Left kidney (tissue), 8 donors: ENCODE measurements around the gene RAET1G. TPM values are rescaled to one million over a fixed set of nuclear protein-coding genes. Genes with fewer than 3 reads are reported as not detected.
"Not testable (repeated sequence)": the region's sequence is repeated elsewhere in the genome, so short reads cannot be mapped to it uniquely, and the experiment has no call there.

Experiments used
- DNase-seq: peaks from one replicate; pipeline ENCODE4 v3.0.0-alpha.2; 2013
- long read RNA-seq, 8 donors: transcript quantifications; one replicate each; lab custom pipeline, GENCODE V29; 2026
- polyA plus RNA-seq: library from polyadenylated mRNA; unstranded; fragments of 120-200 nt; gene quantifications from one replicate; pipeline ENCODE4 v1.2.1, GENCODE V29; 2013; ENCODE audit not compliant: insufficient read length

RAET1G gene, protein sequence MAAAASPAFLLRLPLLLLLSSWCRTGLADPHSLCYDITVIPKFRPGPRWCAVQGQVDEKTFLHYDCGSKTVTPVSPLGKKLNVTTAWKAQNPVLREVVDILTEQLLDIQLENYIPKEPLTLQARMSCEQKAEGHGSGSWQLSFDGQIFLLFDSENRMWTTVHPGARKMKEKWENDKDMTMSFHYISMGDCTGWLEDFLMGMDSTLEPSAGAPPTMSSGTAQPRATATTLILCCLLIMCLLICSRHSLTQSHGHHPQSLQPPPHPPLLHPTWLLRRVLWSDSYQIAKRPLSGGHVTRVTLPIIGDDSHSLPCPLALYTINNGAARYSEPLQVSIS
- 1.4 TPM for polyA plus RNA-seq
- long read RNA-seq, donor 1, partial matches to known transcripts: 0 of 1 reads
- long read RNA-seq, donor 1, other reads (novel, unspliced or antisense): 0 of 1 reads
- long read RNA-seq, donor 2: 0 reads
- long read RNA-seq, donor 3: 0 reads
- long read RNA-seq, donor 4: 0 reads
- long read RNA-seq, donor 5: 0 reads
- long read RNA-seq, donor 6: 0 reads
- long read RNA-seq, donor 7: 0 reads
- long read RNA-seq, donor 8: 0 reads

DNA sequence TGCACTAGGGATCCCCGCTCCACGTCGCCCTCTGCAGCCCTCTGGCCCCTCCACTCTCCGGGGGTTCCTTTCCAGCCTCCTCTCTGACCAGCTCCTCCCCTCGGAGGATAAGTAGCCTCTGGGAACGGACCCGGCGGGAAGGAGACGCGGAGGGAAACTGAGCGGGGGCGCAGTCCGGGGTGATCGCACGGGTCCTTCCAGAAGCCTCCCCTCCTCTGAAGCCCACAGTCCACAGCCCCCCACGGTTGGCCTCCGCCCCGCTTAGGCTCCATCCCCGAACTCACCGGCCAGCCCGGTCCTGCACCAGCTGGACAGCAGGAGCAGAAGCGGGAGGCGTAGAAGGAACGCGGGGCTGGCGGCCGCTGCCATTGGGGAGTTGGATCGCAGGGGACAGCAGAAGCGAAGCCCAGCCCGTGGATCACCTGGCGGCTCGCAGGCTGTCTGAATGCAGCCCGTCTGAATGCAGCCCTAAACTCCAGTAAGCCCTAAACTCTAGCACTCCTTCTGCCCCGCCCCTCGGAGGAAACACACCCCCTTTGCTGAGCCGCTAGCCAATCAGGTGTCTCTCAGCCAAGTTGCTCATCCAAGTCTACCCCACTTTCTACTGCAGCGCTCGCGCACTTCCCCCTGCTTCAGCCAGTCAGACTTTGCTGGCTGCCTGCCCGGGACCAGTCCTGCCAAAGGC is at the start of gene RAET1G:
Gene RAET1G (minus strand): TSS at position 480 of the 685 bp plus-strand sequence. CDS start 111 bp downstream, at position 369.
- DNase-seq: peak; percentile 88

DNA sequence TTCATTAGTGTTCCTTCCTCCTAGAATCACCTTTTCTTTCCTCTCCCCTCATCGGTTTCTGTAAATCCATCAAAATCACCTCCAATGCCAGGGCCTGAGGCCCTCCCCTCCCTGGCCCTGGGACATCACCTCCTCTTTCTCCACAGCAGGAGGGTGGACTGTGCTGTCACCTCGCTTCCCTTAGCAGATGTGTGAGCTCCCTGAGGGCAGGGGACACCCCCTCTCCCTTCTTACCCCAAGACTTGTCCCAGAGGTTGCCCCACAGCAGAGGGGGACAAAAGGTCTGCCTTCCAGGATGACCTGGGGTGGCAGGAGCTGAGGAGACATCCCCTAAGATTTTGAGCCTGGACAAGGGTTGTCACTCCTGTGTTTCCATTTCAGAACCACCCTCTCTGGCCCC is 46.7 kb upstream of the RAET1G start:
- DNase-seq: no peak

DNA sequence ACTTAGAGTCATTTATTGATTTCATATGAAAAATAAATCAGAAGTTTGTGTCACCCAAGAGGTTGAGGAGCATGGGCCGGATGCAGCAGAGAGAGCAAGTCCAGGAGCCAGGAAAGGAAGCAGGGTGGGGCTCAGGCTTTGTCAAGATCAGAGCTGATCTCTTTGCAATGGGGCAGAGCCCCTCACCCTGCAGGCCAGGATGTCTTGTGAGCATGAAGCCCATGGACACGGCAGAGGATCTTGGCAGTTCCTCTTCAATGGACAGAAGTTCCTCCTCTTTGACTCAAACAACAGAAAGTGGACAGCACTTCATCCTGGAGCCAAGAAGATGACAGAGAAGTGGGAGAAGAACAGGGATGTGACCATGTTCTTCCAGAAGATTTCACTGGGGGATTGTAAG is 46.0 kb upstream of the RAET1G start:
- not testable (repeated sequence) for DNase-seq

DNA sequence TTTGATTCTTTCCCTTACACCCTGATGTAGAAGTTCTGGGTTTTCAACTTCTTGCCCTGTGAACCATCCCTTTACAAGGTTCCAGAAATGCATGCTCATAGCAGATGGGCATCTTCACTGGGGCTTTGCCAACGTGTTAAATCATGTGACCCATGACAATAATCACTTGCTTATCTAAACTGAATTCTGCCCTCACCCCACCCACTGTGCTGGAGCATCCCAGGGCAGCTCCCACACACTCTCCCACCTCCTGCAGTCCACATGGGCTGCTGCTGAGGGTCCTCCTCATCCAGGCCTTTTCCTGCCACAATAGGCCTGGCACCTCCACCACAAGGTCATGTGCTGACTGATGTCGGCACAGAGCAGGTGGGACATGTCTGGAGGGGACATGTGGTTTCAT is 45.1 kb upstream of the RAET1G start:
- not testable (repeated sequence) for DNase-seq

DNA sequence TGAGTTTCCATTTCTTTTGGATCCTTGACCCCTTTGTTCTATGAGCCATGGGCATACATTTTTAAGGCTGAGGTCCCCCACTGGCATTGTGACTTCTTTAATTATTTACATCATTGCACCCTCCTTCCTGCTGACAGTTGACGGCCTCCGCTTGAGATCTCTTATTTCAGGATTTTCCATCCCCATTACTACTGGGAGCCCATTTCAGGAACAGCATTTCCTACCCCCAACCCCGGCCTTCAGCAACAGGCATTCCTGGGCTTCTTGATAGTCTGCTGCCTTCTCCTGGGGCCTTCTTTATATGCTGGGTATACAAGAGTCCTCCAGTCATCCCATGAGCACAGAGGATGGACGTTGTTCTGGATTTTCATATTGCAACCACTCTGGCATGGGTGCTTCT is 44.7 kb upstream of the RAET1G start:
- DNase-seq: no peak

DNA sequence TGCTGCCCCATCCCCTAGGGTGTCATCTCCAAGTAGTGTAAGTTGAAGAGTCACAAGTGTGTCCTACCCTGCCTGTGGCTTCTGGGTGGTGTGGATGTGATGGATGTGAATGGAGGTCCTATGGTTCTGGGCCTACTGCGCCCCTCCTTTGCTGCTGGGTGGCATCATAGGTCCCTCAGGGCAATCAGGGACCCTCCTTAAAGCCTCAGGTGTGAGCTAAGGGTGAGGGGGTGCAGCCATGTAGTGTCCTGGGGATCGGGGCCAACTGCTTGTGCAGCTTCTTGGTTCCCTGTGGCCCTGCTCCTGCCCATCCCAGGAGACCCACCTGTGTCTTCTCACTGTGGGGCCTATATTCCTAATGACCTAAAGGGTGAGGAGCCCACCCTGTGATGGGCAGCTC is 43.4 kb upstream of the RAET1G start:
- not testable (repeated sequence) for DNase-seq

DNA sequence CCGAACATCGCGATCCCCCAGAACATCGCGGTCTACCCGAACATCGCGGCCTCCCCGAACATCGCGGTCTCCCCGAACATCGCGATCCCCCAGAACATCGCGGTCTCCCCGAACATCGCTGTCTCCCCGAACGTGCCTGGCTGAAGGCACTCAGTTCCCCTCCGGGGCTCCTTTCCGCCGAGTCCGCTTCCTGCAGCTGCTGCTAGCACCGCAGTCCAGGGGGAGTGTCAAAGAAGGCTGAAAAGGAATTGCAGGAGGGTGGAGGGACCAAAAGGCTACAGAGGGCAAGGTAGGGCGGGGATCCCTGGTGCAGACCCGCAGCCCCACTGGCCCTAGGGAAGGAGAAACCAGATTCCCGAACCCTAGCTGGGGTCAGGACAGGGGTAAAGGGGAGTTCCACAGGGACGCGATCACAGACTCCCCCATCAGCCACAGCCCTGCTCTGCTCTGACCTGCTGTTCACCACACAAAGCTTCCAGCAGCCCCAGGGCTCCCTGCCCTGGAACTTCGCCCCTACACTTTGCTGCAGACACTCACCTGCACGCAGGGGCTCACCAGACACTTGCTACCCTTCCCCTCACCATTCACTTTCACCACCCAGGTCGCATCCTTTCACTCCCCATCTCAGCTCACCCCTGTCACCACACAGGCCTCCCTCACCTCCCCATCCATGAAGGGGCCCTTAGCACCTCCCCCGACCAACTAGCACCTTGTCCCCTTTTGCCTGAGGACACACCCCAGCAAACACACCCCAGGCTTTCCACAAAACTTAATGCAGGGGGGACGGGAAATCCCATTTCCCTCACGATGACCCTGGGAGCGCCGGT is 42.5 kb upstream of the RAET1G start:
- DNase-seq: no peak

DNA sequence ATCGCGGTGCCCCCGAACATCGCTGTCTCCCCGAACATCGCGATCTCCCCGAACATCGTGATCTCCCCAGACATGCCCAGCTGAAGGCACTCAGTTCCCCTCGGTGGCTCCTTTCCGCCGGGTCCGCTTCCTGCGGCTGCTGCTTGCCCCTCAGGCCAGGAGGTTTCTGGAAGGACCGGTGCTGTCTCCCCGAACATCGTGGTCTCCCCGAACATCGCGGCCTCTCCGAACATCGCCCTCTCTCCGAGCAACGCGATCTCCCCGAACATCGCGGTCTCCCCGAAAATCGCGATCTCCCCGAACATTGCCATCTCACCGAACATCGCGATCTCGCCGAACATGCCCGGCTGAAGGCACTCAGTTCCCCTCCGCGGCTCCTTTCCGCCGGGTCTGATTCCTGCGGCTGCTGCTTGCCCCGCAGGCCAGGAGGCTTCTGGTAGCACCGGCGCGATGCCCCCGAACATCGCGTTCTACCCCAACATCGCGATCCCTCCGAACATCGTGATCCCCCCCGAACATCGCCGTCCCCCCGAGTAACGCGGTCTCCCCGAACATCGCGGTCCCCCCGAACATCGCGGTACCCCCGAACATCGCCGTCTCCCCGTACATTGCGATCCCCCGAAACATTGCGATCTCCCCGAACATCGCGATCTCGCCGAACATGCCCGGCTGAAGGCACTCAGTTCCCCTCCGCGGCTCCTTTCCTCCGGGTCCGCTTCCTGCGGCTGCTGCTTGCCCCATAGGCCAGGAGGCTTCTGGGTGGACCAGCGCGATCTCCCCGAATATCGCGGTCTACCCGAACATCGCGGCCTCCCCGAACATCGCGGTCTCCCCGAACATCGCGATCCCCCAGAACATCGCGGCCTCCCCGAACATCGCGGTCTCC is 41.6 kb upstream of the RAET1G start:
- DNase-seq: no peak

DNA sequence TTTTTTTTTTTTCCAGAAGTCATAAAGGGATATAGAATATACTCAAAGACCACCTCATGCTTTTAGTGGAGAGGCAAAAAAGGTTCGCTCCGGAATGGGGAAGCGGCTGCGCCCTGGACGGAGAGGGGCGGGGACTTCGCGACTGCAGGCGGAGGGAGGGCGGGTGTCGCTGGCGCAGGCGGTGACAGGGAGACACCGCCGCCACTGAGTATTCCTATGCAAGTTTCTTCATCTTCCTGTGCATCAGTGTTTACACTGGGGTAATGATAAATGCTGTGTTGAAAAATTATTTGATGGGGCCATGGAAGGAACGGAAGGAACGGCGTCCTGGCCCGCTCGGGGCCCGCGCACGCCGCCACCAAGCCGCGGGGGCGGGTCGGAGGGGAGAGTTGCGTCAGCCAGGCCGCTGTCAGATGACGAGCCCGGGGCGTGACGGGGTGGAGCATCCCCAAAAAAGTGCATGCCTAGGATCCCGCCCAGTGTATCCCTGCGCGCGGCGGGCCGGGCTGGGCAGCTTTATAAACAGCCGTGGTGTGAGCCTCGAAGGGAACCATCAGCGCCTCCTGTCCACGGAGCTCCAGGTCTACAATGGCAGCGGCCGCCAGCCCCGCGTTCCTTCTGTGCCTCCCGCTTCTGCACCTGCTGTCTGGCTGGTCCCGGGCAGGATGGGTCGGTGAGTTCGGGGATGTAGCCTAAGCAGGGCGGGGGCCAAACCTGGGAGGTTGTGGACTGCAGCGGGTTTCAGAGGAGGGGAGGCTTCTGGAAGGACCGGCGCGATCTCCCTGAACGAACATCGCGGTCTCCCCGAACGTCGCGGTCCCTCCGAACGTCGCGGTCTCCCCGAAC is 40.8 kb upstream of the RAET1G start, which contains the start of gene ULBP1:
Gene ULBP1 (plus strand): TSS at position 482 of the 846 bp plus-strand sequence. CDS start 107 bp downstream, at position 589.
- DNase-seq: peak; percentile 51

DNA sequence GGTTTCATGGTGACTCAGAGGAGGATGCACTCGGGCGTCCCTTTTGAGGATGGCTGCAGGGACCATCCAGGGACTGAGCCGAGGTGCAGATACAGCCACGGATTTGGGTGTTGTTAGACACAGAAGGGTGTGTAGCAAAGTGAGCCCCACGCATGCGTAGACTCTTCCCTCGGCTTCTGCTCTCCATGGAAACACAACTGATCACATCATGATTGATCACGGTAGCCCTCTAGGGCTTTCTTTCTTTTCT is 40.2 kb upstream of the RAET1G start:
- DNase-seq: no peak

DNA sequence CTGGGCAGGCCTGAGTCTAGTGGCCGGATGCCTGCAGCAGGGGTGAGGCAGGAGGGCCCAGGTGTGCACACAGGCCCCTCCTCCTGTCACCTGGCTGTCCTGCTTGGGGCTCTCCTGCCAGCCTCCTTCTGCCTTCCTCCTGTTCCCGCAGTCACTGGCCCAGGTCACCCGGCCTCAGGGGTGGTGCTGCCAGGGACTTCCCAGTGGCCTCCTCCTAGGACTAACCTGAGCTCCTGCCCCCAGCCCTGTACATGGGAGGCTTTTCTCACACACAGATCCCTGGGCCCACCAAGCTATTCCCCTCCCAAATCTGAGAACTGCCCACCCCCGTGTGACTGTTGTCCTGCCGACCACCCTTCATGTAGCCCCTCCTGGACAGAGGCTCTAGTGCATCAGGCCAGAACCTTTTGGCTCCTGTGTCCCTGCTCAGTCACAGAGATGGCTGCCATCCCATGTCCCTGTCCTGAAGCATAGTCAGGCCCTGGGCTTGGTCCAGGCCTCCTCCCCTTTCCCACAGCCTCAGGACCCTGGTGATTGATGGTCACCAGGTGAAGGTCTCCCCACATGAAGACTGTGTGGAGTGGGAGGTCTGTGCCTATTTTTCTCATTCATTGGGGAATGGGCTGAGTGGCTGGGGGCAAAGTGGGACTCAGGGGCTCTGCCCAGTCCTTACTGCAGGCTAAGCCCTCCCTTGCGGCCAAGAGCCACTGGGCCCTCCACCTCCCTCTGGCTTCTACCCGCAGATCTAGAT is 39.7 kb upstream of the RAET1G start:
- no peak for DNase-seq

DNA sequence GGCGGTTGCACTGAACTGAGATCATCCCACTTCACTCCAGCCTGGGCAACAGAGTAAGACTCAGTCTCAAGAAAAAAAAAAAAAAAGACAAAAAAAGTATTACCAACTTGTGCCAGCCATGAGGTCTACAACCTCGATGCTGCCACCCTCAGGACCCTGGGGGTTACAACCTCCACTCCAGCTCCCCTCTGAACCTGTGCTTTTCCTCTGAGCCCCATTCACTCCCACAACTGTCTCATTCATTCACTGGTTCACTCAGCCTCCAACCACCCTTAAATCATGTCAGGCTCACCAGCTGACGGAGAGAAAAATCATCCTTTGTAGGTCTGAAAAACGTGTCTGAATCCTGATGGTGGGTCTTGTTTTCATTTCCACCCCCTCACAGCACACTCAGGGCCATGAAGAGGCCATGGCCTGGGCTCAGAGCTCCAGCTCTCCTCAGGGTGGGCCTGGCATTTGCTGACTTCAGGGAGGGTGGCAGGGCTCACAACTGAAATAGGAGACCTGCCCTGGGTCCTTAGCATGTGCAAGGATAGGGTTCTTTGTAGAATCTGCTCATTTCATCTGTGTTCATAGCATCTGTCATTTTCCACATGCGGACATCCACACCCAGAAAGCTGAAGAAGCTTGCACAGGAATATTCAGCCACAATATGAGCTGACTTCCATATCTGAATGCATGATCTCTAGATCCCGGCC is 39.0 kb upstream of the RAET1G start:
- no peak for DNase-seq

DNA sequence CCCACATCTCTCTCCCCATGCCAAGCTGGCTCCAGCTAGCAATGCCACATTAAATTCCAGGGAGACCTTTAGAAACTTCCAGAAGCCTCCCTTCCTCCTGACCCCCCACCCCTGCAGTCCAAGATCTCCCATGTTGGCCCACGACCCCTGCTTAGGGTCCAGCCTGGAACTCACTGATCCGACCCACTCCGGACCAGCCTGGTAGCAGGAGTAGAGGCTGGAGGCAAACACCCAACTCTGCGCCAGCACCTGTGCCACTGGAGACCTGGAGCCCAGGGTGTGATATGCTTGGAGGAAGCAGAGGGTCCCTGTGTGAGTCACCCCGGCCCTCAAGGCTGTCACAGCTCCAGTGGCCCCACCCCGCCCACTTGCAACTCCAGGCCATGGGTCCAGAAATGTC is 37.6 kb upstream of the RAET1G start:
- no peak for DNase-seq

DNA sequence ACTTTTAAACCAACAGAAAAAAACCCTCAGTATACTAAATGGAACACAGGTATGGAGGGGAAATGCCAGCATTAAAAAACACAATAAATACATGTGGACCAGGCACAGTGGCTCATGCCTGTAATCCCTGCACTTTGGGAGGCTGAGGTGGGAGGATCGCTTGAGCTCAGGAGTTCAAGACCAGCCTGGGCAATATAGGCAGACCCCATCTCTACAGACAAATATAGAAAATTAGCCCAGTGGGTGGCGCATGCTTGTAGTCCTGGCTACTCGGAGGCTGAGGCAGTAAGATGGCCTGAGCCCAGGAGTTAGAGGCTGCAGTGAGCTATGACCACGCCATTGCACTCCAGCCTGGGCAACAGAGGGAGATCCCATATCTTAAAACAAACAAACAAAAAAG is 36.9 kb upstream of the RAET1G start:
- not testable (repeated sequence) for DNase-seq

DNA sequence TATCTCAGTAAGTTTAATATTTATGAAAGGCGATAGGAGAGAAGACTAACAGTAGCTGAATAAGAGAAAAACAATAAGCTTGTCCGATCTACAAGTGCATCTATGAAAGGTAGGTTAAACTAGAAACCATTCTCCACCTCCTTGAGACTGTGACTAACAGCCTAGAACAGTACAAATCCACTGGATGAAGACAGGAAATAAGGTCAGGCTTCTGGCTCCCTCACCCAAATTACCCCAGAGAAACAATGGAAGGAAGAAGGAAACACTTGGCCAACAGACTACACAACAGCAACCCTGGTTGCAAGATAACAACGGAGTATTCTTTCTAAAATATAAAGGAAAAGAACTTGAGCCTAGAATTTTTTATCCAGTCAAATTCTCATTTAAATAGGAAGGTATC is 35.2 kb upstream of the RAET1G start:
- not testable (repeated sequence) for DNase-seq

DNA sequence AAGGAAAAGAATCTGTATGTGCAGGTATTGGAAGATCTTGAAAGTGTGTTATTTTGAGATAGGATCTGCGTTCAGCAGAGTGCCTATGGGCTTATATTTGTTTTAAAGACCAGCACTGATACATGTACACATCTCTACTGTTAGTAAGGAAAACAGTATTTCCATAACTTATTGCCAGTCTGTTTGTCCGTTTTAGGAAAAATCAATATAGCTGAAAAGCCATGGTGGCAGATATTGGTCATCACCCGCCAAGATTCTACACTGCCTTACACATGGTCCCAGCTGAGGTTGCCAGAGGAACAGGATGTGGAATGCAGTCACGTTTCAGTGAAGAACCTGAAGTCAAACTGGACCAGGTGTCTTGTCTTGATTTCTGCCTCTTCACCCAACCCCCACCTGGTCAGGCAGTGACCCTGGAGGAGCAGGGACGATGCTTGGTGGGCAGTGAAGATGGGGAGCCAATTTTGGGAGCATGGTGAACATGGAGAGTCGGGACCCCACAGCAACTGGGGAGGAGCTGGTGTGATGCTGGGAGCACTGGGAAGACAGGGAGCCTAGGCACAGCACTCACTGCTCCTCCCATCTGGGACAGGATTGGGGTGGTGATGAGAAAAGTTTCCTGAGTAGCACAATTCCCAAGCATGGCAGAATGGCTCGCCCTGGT is 32.9 kb upstream of the RAET1G start:
- not testable (repeated sequence) for DNase-seq

DNA sequence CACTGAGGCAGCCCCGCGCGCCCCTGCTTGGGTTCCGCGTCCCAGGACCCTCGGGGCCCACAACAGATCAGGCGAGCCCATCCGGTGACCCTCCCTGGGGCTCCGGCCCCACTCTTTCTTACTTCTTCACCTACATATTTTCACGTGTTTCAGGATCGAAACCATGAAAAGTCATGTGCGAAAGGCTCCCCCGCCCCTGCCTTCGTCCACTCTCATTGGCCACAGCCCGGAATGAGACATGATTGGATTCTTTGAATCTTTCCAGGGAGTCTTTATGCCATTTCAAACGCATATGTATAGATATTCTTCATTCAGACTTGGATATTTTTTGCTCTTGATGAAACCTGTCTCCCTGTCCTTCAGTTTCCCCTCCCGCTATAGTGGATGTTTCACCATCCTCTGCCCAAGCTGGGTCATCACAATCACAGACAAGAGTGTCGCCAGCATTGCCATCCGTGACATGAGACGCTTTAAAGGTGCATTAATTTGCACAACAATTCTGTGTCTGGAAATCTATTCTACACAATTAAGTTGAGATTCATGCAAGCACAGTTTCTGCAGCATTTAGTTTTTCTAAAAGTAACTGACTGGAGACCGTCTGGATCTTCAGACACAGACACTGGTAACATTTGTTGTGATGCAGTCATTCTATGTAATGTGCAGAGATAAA is 32.2 kb upstream of the RAET1G start:
- not testable (repeated sequence) for DNase-seq
